ENCODE results near the gene KCNN3.

KCNN3 gene

GRCh38 chr1:154775621-154776605 lies 94.2 kb downstream of the KCNN3 start:
- DNase-seq (ENCODE audit: low read depth in 2 of 2): no peak
- H3K4me3 ChIP-seq (replicated peaks in 1 of 2; ENCODE audit: low read depth in 2 of 2, low read length in 2 of 2): no peak overlapping the region
- no peak for TF ChIP-seq CTCF (IDR thresholded peaks at IDR 0.05; ENCODE audit: low read depth, low read length)

- DNase-seq (ENCODE audit: low read depth in 2 of 2): no peak
- no peak overlapping the region for H3K4me3 ChIP-seq (replicated peaks in 1 of 2; ENCODE audit: low read depth in 2 of 2, low read length in 2 of 2)
- no peak for TF ChIP-seq CTCF (IDR thresholded peaks at IDR 0.05; ENCODE audit: low read depth, low read length)
Measured at GRCh38 chr1:154774175-154774855, 95.8 kb downstream of the KCNN3 start.

- no peak for DNase-seq (ENCODE audit: low read depth in 2 of 2)
- TF ChIP-seq CTCF (IDR thresholded peaks at IDR 0.05; ENCODE audit: low read depth, low read length): no peak
- H3K4me3 ChIP-seq (replicated peaks in 1 of 2; ENCODE audit: low read depth in 2 of 2, low read length in 2 of 2): no peak overlapping the region
Measured at GRCh38 chr1:154773551-154773950, 96.5 kb downstream of the KCNN3 start.

- DNase-seq (ENCODE audit: low read depth in 2 of 2): no peak
- no peak for TF ChIP-seq CTCF (IDR thresholded peaks at IDR 0.05; ENCODE audit: low read depth, low read length)
- no peak overlapping the region for H3K4me3 ChIP-seq (replicated peaks in 1 of 2; ENCODE audit: low read depth in 2 of 2, low read length in 2 of 2)
Measured at GRCh38 chr1:154772606-154773506, 97.2 kb downstream of the KCNN3 start.

- no peak overlapping the region for H3K4me3 ChIP-seq (replicated peaks in 1 of 2; ENCODE audit: low read depth in 2 of 2, low read length in 2 of 2)
- DNase-seq (ENCODE audit: low read depth in 2 of 2): no peak
- TF ChIP-seq CTCF (IDR thresholded peaks at IDR 0.05; ENCODE audit: low read depth, low read length): no peak
Measured at GRCh38 chr1:154772056-154772455, 98.0 kb downstream of the KCNN3 start.

GRCh38 chr1:154770897-154771594 lies 99.0 kb downstream of the KCNN3 start:
- DNase-seq (ENCODE audit: low read depth in 2 of 2): no peak
- no peak for TF ChIP-seq CTCF (IDR thresholded peaks at IDR 0.05; ENCODE audit: low read depth, low read length)
- H3K4me3 ChIP-seq (replicated peaks in 1 of 2; ENCODE audit: low read depth in 2 of 2, low read length in 2 of 2): no peak overlapping the region
